ENCODE results near the gene FAM229A.

Gene FAM229A

DNA sequence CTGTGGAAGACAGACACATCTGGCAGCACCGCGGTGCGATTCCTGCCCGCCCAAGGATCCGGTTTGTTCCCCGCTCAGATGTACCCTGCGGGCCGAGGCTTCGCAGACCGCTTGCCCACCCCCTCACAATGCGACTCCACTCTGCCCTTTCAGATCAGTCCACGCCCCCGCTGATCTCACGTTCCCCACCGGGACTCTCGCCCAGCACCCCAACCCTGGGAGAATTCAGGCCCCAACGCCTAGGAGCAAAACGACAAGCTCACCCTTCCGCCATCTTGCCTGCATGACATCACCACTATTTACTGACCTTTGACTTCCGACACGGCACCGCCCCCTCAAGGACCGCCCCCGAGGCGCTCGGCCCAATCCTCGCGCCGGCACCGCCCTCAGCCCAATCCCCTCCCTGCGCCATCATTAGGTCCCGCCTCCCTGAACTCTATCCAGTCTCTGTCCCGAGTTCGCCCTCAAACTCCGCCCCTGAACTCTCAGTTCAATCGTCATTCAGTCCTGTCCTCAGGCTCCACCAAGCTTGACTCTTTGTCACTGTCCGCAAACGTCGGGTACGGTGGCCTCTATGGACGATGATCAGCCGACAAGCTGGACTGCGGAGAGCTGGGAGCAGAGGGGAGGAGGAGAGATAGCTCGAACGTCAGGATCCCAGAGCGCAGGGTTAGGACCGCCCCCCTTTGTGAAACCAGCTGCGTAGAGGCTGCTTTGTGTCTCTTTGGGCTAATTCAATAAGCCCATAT is 32.0 kb upstream of the FAM229A start, which contains the start of gene BSDC1:
BSDC1 (minus strand) TSS at position 301 of the 749 bp plus-strand sequence; CDS start at position 274, 27 bp downstream.
- peaks cover 15% of the 10 kb centered on the region for H3K4me1 ChIP-seq (ENCODE audit: control insufficient read depth, insufficient read depth, low read length, poor library complexity, severe bottlenecking)
- WGBS, 2 experiments (ENCODE audit: insufficient coverage in 2 of 2): 0 to 1% methylated on average over 39 to 42 of the region's 48 CpGs
- peak within 1 kb of the TSS; percentile 99 for H3K27ac ChIP-seq (ENCODE audit: low read depth, low read length, severe bottlenecking)

DNA sequence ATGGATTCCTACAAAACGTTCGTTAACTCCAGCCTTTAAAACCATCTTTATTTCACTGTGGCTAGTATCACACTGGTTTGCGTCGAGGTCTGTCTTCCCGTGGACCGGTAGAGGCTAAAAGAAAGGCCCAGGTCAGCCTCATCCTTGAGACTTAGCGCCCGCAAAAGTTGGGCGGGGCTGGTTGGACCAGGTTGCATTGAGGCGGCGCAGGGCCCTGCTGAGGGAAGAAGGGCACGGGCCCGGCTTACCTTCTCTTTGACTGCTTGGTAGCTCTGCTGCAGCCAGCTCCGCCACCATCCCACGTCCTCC is 31.5 kb upstream of the FAM229A start:
- Histone ChIP-seq H3K36me3 (ENCODE audit: control insufficient read depth, insufficient read depth, low read length) (peaks cover 48% of the 10 kb centered on the region), H3K4me3 (ENCODE audit: extremely low read depth, insufficient read depth, low read length, poor library complexity, severe bottlenecking) (peak overlapping the region; percentile 98), H3K9me3 (ENCODE audit: control insufficient read depth, low read length) (peaks cover 5% of the 10 kb centered on the region), H3K4me1 (ENCODE audit: control insufficient read depth, insufficient read depth, low read length, poor library complexity, severe bottlenecking) (peaks cover 15% of the 10 kb centered on the region), H3K27ac (ENCODE audit: low read depth, low read length, severe bottlenecking) (peak overlapping the region; percentile 99)
- WGBS, 2 experiments (ENCODE audit: insufficient coverage in 2 of 2): 4 to 5% methylated on average over 14 of the region's 15 CpGs

More for the DNA sequence above, 32.0 kb upstream of the FAM229A start, which contains the start of gene BSDC1:
- Histone ChIP-seq H3K36me3 (ENCODE audit: control insufficient read depth, insufficient read depth, low read length) (peaks cover 43% of the 10 kb centered on the region), H3K4me3 (ENCODE audit: extremely low read depth, insufficient read depth, low read length, poor library complexity, severe bottlenecking) (peak within 1 kb of the TSS; percentile 98), H3K9me3 (ENCODE audit: control insufficient read depth, low read length) (peaks cover 5% of the 10 kb centered on the region)

DNA sequence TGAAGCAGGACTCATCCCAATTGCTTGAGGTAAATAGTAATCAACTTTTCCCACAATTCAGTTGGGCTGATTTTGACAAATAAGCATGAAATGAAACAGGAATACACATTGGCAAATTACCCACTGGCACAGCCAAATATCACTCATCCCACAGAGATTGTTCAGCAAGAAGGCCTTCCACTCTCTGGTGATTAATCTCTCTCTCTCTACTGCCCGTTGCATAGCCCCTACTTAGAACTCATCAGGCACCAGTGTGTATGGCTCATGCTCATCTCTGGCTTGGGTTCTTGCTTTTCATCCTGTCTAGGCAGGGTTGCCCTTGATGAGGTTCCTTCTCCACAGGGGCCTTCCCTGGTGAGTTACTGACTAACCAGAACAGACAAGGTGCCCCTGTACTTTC is 30.9 kb upstream of the FAM229A start:
- 100% methylated on average over 1 of the region's 1 CpG for WGBS, 2 experiments (ENCODE audit: insufficient coverage in 2 of 2)

DNA sequence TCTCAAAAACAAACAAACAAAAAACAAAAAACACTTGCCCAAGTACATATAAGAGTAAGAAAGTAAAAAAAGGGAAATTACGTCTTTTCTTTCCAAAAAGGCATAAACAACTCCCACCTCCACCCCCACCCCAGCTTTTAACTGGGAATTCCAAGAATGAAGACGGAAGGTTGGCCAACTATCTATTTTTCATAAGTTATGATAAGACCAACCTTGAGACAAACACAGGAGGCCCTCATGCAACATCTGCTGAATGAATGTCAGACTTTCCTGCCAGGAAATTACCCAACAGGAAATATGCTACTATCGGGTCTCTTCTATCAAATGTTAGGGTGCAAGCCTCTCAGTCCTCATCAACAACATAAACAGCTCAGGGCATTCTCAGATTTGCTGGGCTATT is 30.0 kb upstream of the FAM229A start:
- no peak overlapping the region for H3K4me3 ChIP-seq (ENCODE audit: extremely low read depth, insufficient read depth, low read length, poor library complexity, severe bottlenecking)

More for the DNA sequence above, 30.9 kb upstream of the FAM229A start:
- Histone ChIP-seq H3K4me1 (ENCODE audit: control insufficient read depth, insufficient read depth, low read length, poor library complexity, severe bottlenecking) (peaks cover 15% of the 10 kb centered on the region), H3K4me3 (ENCODE audit: extremely low read depth, insufficient read depth, low read length, poor library complexity, severe bottlenecking) (peak overlapping the region; percentile 98), H3K9me3 (ENCODE audit: control insufficient read depth, low read length) (peaks cover 5% of the 10 kb centered on the region), H3K27ac (ENCODE audit: low read depth, low read length, severe bottlenecking) (peak overlapping the region; percentile 99), H3K36me3 (ENCODE audit: control insufficient read depth, insufficient read depth, low read length) (peaks cover 55% of the 10 kb centered on the region)

DNA sequence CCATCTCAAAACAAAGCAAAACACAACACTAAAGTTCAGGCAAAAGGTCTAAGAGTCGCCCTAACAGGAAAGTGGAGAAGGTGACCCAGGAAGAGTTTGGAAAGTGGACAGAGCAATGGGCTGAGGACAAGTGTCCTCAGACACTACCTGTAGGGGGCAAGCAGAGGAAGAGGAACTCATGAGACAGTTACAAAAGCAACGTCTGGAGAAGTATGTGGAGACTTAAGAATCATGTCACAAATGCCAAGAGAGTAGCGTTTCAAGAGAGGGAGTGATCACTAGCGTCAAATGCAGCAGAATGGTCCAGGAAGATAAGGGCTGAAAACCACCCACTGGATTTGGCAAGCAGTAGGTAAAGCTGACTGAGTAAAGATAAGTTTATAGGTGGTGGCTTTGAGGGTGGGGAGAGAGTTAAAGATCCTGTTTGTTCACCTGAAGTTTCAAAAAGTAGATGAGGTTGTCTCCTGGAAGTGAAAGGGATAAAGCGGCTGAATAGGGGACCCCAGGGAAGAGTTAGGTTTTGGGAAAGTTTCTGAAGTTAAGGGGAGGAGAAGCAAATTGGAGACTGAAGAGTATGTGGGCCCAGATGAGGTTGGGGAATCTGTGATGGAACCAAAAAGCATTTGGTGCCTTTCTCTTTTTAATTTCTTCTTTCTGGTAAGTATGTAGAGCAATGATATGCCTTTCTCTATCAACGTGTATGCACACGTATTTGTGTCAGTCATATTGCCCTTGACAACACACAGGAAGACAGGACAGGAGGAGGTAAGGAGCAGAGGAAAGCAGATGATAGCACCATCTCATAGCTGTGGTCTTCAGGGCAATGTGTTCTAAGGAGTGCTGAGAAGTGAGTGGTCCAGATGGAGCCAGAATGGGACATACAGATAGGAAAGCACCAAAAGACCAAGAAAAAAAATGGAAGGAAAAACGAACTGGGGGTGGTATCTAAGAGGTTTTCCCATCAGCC is 28.9 kb upstream of the FAM229A start:
- Histone ChIP-seq H3K9me3 (ENCODE audit: control insufficient read depth, low read length) (no peaks in the 10 kb centered on the region), H3K4me3 (ENCODE audit: extremely low read depth, insufficient read depth, low read length, poor library complexity, severe bottlenecking) (no peak overlapping the region), H3K36me3 (ENCODE audit: control insufficient read depth, insufficient read depth, low read length) (peaks cover 71% of the 10 kb centered on the region), H3K4me1 (ENCODE audit: control insufficient read depth, insufficient read depth, low read length, poor library complexity, severe bottlenecking) (peaks cover 15% of the 10 kb centered on the region), H3K27ac (ENCODE audit: low read depth, low read length, severe bottlenecking) (no peak overlapping the region)
- WGBS, 2 experiments (ENCODE audit: insufficient coverage in 2 of 2): 91 to 98% methylated on average over 5 to 6 of the region's 8 CpGs

More for the DNA sequence above, 30.0 kb upstream of the FAM229A start:
- Histone ChIP-seq H3K9me3 (ENCODE audit: control insufficient read depth, low read length) (peaks cover 5% of the 10 kb centered on the region), H3K36me3 (ENCODE audit: control insufficient read depth, insufficient read depth, low read length) (peaks cover 63% of the 10 kb centered on the region), H3K27ac (ENCODE audit: low read depth, low read length, severe bottlenecking) (no peak overlapping the region), H3K4me1 (ENCODE audit: control insufficient read depth, insufficient read depth, low read length, poor library complexity, severe bottlenecking) (peaks cover 15% of the 10 kb centered on the region)
- WGBS, 2 experiments (ENCODE audit: insufficient coverage in 2 of 2): 83 to 100% methylated on average over 1 to 2 of the region's 3 CpGs

DNA sequence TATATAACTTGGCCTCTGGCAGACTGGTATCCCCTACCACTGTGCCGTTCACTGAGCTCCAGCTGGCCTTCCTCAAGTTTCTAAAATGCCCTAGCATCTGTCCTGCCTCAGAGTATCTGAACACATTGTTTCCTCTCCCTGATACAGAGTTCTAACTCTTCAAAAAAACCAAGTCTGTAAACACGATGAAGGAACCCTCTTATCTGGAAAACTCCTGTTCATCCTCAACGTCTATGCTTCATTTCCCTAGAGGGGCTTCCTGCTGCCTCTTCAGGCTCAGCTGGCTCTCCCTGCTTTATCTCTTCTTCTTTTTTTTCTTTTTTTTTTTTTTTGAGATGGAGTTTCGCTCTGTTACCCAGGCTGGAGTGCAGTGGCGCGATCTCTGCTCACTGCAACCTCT is 26.4 kb upstream of the FAM229A start:
- no peak overlapping the region for H3K4me3 ChIP-seq (ENCODE audit: extremely low read depth, insufficient read depth, low read length, poor library complexity, severe bottlenecking)
- no peak overlapping the region for H3K27ac ChIP-seq (ENCODE audit: low read depth, low read length, severe bottlenecking)
- H3K36me3 ChIP-seq (ENCODE audit: control insufficient read depth, insufficient read depth, low read length): peaks cover 92% of the 10 kb centered on the region
- no peaks in the 10 kb centered on the region for H3K9me3 ChIP-seq (ENCODE audit: control insufficient read depth, low read length)
- peaks cover 15% of the 10 kb centered on the region for H3K4me1 ChIP-seq (ENCODE audit: control insufficient read depth, insufficient read depth, low read length, poor library complexity, severe bottlenecking)
- WGBS, 2 experiments (ENCODE audit: insufficient coverage in 2 of 2): 83 to 93% methylated on average over 3 of the region's 6 CpGs

DNA sequence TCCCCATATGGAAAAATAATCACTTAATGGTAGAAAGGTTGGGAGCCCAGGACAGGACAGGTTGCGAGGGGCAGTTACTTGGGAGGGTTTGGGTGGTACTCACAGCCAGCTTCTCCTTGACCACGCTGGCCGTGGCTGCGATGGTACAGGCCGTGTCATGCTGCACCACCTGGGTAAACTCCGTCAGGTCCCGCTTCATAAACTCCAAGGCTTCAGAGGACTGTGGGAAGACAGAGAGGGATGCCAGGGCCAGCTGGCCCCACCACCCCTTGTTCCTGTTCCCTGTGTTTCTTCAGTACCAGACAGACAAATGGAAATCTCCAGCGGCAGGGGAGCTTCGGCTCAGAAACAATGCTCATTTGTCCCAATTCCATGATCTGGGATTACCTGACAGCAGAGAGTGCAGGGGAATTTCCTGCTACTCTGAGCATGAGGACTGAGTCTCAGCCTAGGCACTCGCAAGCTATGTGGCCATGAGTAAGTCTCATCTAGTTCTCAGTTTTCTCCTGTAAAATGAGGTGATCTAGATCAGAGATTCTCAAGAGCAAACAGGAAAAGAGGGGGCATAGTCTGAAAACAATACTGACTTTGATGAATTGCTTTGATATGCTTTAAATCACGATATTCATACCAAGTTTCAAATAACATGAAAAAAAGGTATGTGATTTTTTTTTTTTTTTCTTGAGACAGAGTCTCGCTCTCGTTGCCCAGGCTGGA is 24.5 kb upstream of the FAM229A start:
- 98 to 99% methylated on average over 7 to 9 of the region's 13 CpGs for WGBS, 2 experiments (ENCODE audit: insufficient coverage in 2 of 2)
- Histone ChIP-seq H3K27ac (ENCODE audit: low read depth, low read length, severe bottlenecking) (no peak overlapping the region), H3K36me3 (ENCODE audit: control insufficient read depth, insufficient read depth, low read length) (peaks cover 92% of the 10 kb centered on the region), H3K9me3 (ENCODE audit: control insufficient read depth, low read length) (no peaks in the 10 kb centered on the region), H3K4me3 (ENCODE audit: extremely low read depth, insufficient read depth, low read length, poor library complexity, severe bottlenecking) (no peak overlapping the region), H3K4me1 (ENCODE audit: control insufficient read depth, insufficient read depth, low read length, poor library complexity, severe bottlenecking) (no peaks in the 10 kb centered on the region)

DNA sequence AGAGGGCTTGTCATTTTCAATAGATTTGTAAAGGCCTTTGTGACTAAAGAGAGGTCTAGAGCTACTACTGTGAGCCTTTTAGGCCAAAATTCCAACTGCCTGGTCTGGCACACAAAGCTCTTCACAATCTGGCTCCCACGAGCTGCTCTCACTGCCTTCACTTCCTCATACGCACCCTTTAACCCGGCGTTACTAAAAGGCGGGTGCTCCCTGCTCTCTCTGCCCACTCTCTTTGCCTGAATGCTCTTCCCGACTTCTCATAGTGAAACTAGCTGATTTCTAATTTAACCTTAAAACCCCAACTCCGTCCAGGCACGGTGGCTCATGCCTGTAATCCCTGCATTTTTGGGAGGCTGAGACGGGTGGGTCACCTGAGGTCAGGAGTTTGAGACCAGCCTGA is 17.8 kb upstream of the FAM229A start:
- 90 to 94% methylated on average over 8 to 9 of the region's 9 CpGs for WGBS, 2 experiments (ENCODE audit: insufficient coverage in 2 of 2)
- Histone ChIP-seq H3K36me3 (ENCODE audit: control insufficient read depth, insufficient read depth, low read length) (peaks cover 99% of the 10 kb centered on the region), H3K27ac (ENCODE audit: low read depth, low read length, severe bottlenecking) (no peak overlapping the region)

DNA sequence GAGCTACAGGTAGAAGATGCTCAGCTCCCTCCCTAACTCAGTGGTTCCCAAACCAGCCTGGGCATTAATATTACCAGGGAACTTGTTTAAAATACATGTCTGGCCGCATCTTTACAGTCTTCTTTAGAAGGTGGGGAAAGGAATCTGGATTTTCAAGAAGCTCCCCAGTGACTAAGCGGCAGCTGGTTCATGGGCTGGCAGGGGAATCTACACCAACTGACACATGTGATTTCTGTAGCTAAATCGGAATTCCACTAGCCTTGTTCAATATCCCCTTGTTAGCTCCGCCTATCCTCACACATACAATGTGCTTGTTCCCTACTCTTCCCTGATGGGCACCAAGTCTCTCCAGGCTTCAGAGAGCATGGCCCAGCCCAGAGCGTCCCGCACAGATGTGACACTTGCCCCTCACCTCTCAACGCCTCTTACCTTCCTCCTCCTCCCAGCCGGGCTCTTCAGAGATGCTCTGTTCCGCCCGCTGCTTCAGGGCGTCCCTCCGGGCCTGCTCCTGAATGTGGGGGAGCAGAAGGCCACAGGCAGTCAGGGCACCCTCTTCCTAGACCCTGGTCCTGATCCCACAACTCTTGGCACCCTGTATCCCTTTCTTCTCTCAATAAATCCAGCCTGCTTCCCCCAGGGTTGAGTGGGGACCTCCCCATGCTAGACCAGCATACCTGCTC is 15.4 kb upstream of the FAM229A start:
- Histone ChIP-seq H3K4me1 (ENCODE audit: control insufficient read depth, insufficient read depth, low read length, poor library complexity, severe bottlenecking) (no peaks in the 10 kb centered on the region), H3K9me3 (ENCODE audit: control insufficient read depth, low read length) (no peaks in the 10 kb centered on the region), H3K36me3 (ENCODE audit: control insufficient read depth, insufficient read depth, low read length) (peaks cover 100% of the 10 kb centered on the region), H3K27ac (ENCODE audit: low read depth, low read length, severe bottlenecking) (no peak overlapping the region), H3K4me3 (ENCODE audit: extremely low read depth, insufficient read depth, low read length, poor library complexity, severe bottlenecking) (no peak overlapping the region)
- 97 to 99% methylated on average over 6 to 11 of the region's 12 CpGs for WGBS, 2 experiments (ENCODE audit: insufficient coverage in 2 of 2)

More for the DNA sequence above, 17.8 kb upstream of the FAM229A start:
- H3K4me3 ChIP-seq (ENCODE audit: extremely low read depth, insufficient read depth, low read length, poor library complexity, severe bottlenecking): no peak overlapping the region
- H3K9me3 ChIP-seq (ENCODE audit: control insufficient read depth, low read length): no peaks in the 10 kb centered on the region
- no peaks in the 10 kb centered on the region for H3K4me1 ChIP-seq (ENCODE audit: control insufficient read depth, insufficient read depth, low read length, poor library complexity, severe bottlenecking)

DNA sequence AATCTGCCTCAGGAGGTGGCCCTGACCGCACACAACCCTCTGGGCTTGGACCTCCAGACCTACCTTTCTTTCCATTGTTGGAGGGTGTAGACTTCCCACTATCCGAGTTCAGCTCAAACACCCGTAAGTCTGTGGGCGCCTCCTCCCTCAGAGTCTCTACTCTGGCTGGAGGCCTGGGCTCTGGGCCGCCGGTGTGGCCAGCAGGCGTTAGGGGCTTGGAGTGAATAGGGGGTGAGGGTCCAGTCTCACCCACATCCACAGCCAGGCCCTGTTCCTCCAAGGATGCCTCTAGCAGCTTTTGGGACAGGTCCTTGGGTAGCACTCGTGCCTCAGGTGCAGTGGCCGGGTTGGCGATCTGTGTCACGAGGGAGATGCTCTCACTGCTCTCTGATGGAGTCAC is 13.9 kb upstream of the FAM229A start:
- WGBS, 2 experiments (ENCODE audit: insufficient coverage in 2 of 2): 97 to 100% methylated on average over 5 to 8 of the region's 11 CpGs
- H3K36me3 ChIP-seq (ENCODE audit: control insufficient read depth, insufficient read depth, low read length): peaks cover 99% of the 10 kb centered on the region
- no peaks in the 10 kb centered on the region for H3K4me1 ChIP-seq (ENCODE audit: control insufficient read depth, insufficient read depth, low read length, poor library complexity, severe bottlenecking)
- no peaks in the 10 kb centered on the region for H3K9me3 ChIP-seq (ENCODE audit: control insufficient read depth, low read length)
- H3K27ac ChIP-seq (ENCODE audit: low read depth, low read length, severe bottlenecking): no peak overlapping the region
- no peak overlapping the region for H3K4me3 ChIP-seq (ENCODE audit: extremely low read depth, insufficient read depth, low read length, poor library complexity, severe bottlenecking)
